HepG2 (cell line): ENCODE results near the gene ZNF141.

Source experiments
- CTCF ChIP-seq: sonication (generic); formaldehyde crosslinking; IDR thresholded peaks from 2 replicates; pipeline ENCODE4 v1.5.0; 2020; ENCODE audit warnings: mild to moderate bottlenecking, missing genetic modification reagents, moderate library complexity
- EZH2 ChIP-seq: conservative IDR thresholded peaks from 2 replicates; pipeline ENCODE4 v1.6.1; 2012; ENCODE audit warnings: mild to moderate bottlenecking, low read depth, low read length, moderate library complexity
- SP1 ChIP-seq, 2 experiments: fragments of 450-650 bp in 1 of 2; sonication (generic) in 1 of 2; formaldehyde crosslinking in 1 of 2; IDR thresholded peaks; 2 replicates each; pipeline versions ENCODE4 v1.4.0 to v1.6.1; 2016 to 2020; ENCODE audit warnings: missing genetic modification reagents in 1 of 2
- ZNF143 ChIP-seq: sonication (generic); formaldehyde crosslinking; IDR thresholded peaks from 2 replicates; pipeline ENCODE4 v1.4.0; 2020; ENCODE audit warnings: missing genetic modification reagents
- ZNF331 ChIP-seq: sonication (generic); formaldehyde crosslinking; IDR thresholded peaks from 2 replicates; pipeline ENCODE4 v1.4.0; 2020; ENCODE audit warnings: missing genetic modification reagents
- ZNF607 ChIP-seq: sonication (generic); formaldehyde crosslinking; IDR thresholded peaks from 2 replicates; pipeline ENCODE4 v1.5.1; 2020; ENCODE audit warnings: missing genetic modification reagents, mild to moderate bottlenecking, borderline replicate concordance

GRCh38 chr4:337932-338758 is 531 bp downstream of the ZNF141 start:
- TF ChIP-seq CTCF (CRISPR knock-in tag), result no peak
- TF ChIP-seq EZH2, result no peak
- TF ChIP-seq ZNF607 (CRISPR knock-in tag), result no peak
- TF ChIP-seq SP1 (IDR thresholded peaks at IDR 0.05), result no peak
- TF ChIP-seq SP1 (CRISPR knock-in tag; IDR thresholded peaks at IDR 0.05), result no peak
- no peak for TF ChIP-seq ZNF331 (CRISPR knock-in tag)
- no peak for TF ChIP-seq ZNF143 (CRISPR knock-in tag)
